Stimulated activated CD4-positive, alpha-beta T cell treated with anti-CD3 and anti-CD28 coated beads, Interleukin-4, amount 100 ng/mL, for 4 hours (primary cell): ENCODE results near the gene EDIL3.
"Not testable (repeated sequence)": the region's sequence is repeated elsewhere in the genome, so short reads cannot be mapped to it uniquely, and the experiment has no call there.

ENCODE experiments used
- DNase-seq, 2 experiments: peaks; one replicate each; pipeline ENCODE4 v3.0.0-alpha.2; 2020

Gene EDIL3

GRCh38 chr5:84376346-84376745 lies 8.3 kb downstream of the EDIL3 start:
- DNase-seq = no peak

- DNase-seq = no peak
Measured at GRCh38 chr5:84374568-84374967, 10.1 kb downstream of the EDIL3 start.

- DNase-seq = no peak
Measured at GRCh38 chr5:84373506-84373905, 11.2 kb downstream of the EDIL3 start.

GRCh38 chr5:84372066-84372695 lies 12.5 kb downstream of the EDIL3 start:
- no peak for DNase-seq

- no peak for DNase-seq
Measured at GRCh38 chr5:84370176-84370575, 14.5 kb downstream of the EDIL3 start.

- DNase-seq = no peak
Measured at GRCh38 chr5:84364043-84364442, 20.6 kb downstream of the EDIL3 start.

GRCh38 chr5:84362061-84362720 lies 22.5 kb downstream of the EDIL3 start:
- DNase-seq = no peak

- no peak for DNase-seq
Measured at GRCh38 chr5:84361572-84361971, 23.1 kb downstream of the EDIL3 start.

- no peak for DNase-seq
Measured at GRCh38 chr5:84360056-84360455, 24.6 kb downstream of the EDIL3 start.

- no peak for DNase-seq
Measured at GRCh38 chr5:84354101-84354500, 30.6 kb downstream of the EDIL3 start.

GRCh38 chr5:84344788-84345187 lies 39.9 kb downstream of the EDIL3 start:
- no peak for DNase-seq

- DNase-seq = no peak
Measured at GRCh38 chr5:84343171-84343570, 41.5 kb downstream of the EDIL3 start.

- DNase-seq = no peak
Measured at GRCh38 chr5:84332106-84332505, 52.6 kb downstream of the EDIL3 start.

GRCh38 chr5:84327591-84327990 lies 57.1 kb downstream of the EDIL3 start:
- DNase-seq = no peak

GRCh38 chr5:84322646-84323045 lies 62.0 kb downstream of the EDIL3 start:
- no peak for DNase-seq

GRCh38 chr5:84317826-84318225 lies 66.9 kb downstream of the EDIL3 start:
- not testable (repeated sequence) for DNase-seq

GRCh38 chr5:84312280-84312679 lies 72.4 kb downstream of the EDIL3 start:
- DNase-seq = not testable (repeated sequence)

- not testable (repeated sequence) for DNase-seq
Measured at GRCh38 chr5:84309850-84310249, 74.8 kb downstream of the EDIL3 start.

GRCh38 chr5:84306601-84307000 lies 78.1 kb downstream of the EDIL3 start:
- no peak for DNase-seq

GRCh38 chr5:84304599-84304998 lies 80.1 kb downstream of the EDIL3 start:
- no peak for DNase-seq

GRCh38 chr5:84303315-84303714 lies 81.4 kb downstream of the EDIL3 start:
- no peak for DNase-seq

GRCh38 chr5:84301535-84301934 lies 83.1 kb downstream of the EDIL3 start:
- no peak for DNase-seq

GRCh38 chr5:84299959-84300358 lies 84.7 kb downstream of the EDIL3 start:
- DNase-seq = no peak

GRCh38 chr5:84298628-84299027 lies 86.1 kb downstream of the EDIL3 start:
- DNase-seq = no peak

- not testable (repeated sequence) for DNase-seq
Measured at GRCh38 chr5:84297641-84298040, 87.0 kb downstream of the EDIL3 start.
